ENCODE results near the gene ZFAND2B. TPM values are rescaled to one million over a fixed set of nuclear protein-coding genes. Genes with fewer than 3 reads are reported as not detected.

Gene ZFAND2B
- total RNA-seq, 2 experiments from 2014 or later, result 22.8 to 27.2 TPM

DNA sequence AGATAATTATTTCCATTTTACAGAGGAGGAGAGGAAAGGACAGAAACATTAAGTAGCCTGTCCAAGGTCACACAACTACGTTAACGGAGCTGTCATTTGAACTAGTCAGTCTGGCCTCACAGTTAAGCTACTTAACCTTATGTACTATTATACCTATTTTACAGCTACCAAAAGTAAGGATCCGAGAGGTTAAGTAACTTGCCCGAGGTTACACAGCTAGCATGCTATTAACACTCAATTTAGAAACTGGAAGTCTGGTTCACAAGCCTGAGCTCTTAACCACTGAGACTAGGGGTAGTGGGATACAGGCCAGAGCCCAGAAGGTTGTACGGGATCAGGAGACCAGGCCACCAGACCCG, 38.2 kb downstream of the ZFAND2B start:
- Mint-ChIP-seq H3K4me3 (peak overlapping the region; percentile 97), H3K27me3 (no peaks in the 10 kb centered on the region), H3K4me1 (peaks cover 53% of the 10 kb centered on the region), H3K27ac (peak overlapping the region; percentile 99), H3K9me3 (no peaks in the 10 kb centered on the region), H3K36me3 (peaks cover 28% of the 10 kb centered on the region)
- no peak for DNase-seq

DNA sequence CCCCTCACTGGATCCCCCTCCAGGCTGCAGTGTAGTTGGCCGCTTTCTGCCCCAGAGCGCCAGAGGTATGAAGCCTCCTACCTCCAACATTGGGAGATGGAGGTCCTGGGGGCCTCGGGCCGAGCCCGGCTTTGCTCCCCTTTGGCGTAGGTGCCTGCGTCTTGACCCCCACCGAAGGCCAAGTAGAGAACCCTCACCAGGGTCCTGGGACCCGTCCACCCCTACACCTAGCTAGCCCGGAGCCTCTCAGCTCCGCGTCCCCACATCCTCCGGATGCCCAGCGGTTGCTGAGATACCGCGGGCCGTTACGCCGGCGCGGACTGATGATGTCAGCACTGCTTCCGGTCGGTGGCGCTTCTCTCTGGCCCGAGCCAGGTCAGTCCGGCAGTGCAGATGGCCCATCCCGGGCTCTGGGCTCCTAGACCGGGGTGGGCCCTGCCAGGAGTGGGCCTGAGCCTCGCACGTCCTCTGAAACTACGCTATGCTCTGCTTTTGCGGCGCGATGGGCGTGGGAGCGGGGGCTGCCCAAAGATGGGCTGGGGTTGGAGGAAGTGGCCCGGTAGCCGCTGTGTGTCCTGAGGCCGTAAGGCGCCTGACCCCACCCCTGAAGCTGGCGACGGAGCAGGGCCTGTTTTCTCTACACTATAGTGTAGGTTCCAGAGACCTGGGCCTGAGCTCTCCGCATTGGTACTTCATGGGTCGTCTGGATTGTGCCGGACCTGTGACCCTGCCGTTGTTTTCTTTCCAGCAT, 38.7 kb downstream of the ZFAND2B start, which contains the start of the genes GLB1L and STK16:
TSS of gene GLB1L (minus strand) at position 297 of the 751 bp plus-strand sequence. CDS start 1,871 bp downstream, outside the sequence.
TSS of gene STK16 (plus strand) at position 332 of the 751 bp plus-strand sequence. CDS start 521 bp downstream, outside the sequence.
- peak; percentile 88 for DNase-seq
- peaks cover 29% of the 10 kb centered on the region for H3K36me3 Mint-ChIP-seq
- no peaks in the 10 kb centered on the region for H3K9me3 Mint-ChIP-seq
- H3K27me3 Mint-ChIP-seq, result no peaks in the 10 kb centered on the region
- H3K27ac Mint-ChIP-seq, result peak within 1 kb of the TSS; percentile 99
- peaks cover 58% of the 10 kb centered on the region for H3K4me1 Mint-ChIP-seq
- peak within 1 kb of the TSS; percentile 97 for H3K4me3 Mint-ChIP-seq

DNA sequence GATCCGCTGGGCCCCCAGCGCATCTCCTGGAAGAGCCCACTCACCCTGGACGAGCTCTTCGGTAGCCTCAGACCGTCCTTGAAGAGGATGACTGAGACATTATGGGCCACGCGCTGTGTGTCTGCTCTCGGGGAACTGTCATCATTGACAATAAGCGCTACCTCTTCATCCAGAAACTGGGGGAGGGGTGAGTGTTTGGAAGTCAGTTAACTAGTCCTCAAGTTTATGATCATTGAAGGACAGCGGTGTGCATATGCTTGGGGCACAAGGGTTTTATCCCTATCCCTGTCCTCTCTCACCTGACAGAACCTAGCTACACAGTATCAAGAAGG, 39.3 kb downstream of the ZFAND2B start:
- Mint-ChIP-seq H3K27ac (peak overlapping the region; percentile 99), H3K4me3 (peak overlapping the region; percentile 97), H3K27me3 (no peaks in the 10 kb centered on the region), H3K36me3 (peaks cover 33% of the 10 kb centered on the region), H3K9me3 (no peaks in the 10 kb centered on the region), H3K4me1 (peaks cover 64% of the 10 kb centered on the region)
- no peak for DNase-seq

DNA sequence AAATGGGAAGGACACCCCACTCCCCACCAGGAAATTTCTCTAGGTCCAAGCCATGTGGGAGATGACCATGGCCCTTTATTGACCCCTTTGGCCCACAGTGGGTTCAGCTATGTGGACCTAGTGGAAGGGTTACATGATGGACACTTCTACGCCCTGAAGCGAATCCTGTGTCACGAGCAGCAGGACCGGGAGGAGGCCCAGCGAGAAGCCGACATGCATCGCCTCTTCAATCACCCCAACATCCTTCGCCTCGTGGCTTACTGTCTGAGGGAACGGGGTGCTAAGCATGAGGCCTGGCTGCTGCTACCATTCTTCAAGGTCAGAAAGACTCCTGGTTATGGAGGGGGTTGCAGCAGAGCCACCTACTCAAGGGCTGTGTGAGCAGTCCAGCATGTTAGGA, 40.0 kb downstream of the ZFAND2B start:
- no peak for DNase-seq
- H3K36me3 Mint-ChIP-seq, result peaks cover 40% of the 10 kb centered on the region
- peaks cover 71% of the 10 kb centered on the region for H3K4me1 Mint-ChIP-seq
- peak overlapping the region; percentile 76 for H3K27ac Mint-ChIP-seq
- no peaks in the 10 kb centered on the region for H3K9me3 Mint-ChIP-seq
- peak overlapping the region; percentile 97 for H3K4me3 Mint-ChIP-seq
- no peaks in the 10 kb centered on the region for H3K27me3 Mint-ChIP-seq

DNA sequence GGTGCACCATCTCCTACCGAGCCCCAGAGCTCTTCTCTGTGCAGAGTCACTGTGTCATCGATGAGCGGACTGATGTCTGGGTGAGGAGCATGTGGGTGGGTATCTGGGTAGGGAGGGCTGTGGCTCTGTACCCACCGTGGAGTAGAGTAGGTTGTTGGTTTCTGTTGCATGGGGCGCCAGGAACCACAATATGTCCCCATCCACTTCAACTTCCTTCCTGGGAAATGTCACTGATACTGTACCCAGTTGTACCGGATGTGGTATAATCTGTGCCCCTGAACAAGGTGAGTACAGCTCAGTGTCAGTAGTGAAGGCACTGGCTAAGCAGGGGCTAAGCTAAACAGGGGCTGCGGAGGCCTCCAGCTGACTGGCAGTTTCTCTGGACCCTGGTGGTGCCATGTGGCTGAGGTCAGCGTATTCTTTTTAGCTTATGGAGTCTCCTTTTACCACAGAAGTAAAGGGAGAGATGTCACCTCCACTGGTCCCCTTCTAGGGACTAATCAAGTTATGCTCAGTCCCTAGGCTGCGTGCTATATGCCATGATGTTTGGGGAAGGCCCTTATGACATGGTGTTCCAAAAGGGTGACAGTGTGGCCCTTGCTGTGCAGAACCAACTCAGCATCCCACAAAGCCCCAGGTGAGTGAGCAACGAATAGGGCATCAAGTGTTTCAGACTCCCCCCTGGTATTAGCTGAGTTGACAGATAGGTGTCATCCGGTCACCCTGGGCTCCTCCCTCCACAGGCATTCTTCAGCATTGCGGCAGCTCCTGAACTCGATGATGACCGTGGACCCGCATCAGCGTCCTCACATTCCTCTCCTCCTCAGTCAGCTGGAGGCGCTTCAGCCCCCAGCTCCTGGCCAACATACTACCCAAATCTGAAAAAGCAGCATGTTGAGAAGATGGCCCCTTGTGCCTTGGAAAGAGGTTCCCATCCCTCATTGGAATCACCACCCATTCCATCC, 41.4 kb downstream of the ZFAND2B start:
- Mint-ChIP-seq H3K27me3 (no peaks in the 10 kb centered on the region), H3K36me3 (peaks cover 54% of the 10 kb centered on the region), H3K27ac (peak overlapping the region; percentile 76), H3K4me1 (peaks cover 78% of the 10 kb centered on the region), H3K9me3 (no peaks in the 10 kb centered on the region), H3K4me3 (peak overlapping the region; percentile 97)
- DNase-seq, result peak; percentile 61

DNA sequence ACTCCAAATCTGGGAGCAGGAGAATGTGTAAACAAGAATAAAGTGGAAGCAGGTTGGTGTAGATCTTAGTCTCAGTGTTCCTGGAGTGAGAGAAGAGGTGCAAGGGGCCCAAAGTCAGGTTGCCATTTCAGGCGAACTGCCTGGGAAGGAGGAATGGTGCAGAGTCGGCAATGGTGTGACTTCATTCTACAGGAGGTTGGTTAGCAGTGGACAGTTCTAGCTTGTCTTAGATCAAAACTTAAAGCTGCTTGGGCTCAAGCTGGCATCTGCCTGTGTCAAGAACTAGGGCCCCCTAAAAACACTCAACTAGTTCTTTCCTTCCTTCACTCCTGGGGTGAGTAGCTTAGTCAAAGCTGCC, 42.2 kb downstream of the ZFAND2B start:
- peaks cover 54% of the 10 kb centered on the region for H3K36me3 Mint-ChIP-seq
- H3K4me3 Mint-ChIP-seq, result peak overlapping the region; percentile 64
- H3K27ac Mint-ChIP-seq, result peak overlapping the region; percentile 76
- DNase-seq, result no peak
- H3K9me3 Mint-ChIP-seq, result no peaks in the 10 kb centered on the region
- no peaks in the 10 kb centered on the region for H3K27me3 Mint-ChIP-seq
- peaks cover 75% of the 10 kb centered on the region for H3K4me1 Mint-ChIP-seq

DNA sequence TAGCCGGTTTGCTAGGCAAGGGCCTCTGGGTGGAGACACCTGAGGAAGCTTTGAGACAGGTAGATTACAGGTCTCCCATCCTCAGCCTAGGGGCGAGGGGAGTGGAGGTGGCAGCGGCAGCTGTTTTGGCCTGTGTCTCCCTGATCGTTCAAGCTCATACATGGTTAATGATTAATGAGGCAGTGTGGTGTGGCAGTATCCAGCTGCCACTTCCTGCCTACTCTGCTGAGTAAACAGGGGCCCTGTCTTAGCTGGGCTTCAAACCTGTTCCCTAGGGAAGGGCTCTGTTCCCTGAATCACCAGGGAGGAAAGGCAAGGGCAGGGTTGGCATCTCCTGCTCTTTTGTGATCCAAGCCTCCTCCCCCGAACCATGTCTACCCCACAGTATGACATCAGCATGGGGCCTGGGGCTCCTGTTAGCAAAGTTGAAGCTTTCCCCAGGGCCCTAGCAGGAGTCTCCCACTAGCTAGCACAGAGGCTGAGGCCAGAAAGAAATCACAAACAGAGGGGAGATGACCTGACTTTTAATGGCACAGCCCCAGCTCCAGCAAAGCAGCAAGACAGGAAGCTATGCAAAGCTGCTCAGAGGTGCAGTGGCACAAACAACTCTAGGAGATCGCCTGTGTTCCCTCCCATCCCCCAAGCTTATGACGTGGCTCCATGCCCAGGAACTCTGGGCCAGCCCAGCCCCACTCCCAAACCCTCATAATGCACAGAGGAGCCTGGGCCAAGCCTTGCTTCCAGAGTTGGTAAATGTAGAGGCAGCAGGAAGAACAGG, 42.8 kb downstream of the ZFAND2B start:
- Mint-ChIP-seq H3K4me1 (peaks cover 71% of the 10 kb centered on the region), H3K27me3 (no peaks in the 10 kb centered on the region), H3K4me3 (peak overlapping the region; percentile 64), H3K36me3 (peaks cover 54% of the 10 kb centered on the region), H3K27ac (peak overlapping the region; percentile 76), H3K9me3 (no peaks in the 10 kb centered on the region)
- DNase-seq, result peak; percentile 24

DNA sequence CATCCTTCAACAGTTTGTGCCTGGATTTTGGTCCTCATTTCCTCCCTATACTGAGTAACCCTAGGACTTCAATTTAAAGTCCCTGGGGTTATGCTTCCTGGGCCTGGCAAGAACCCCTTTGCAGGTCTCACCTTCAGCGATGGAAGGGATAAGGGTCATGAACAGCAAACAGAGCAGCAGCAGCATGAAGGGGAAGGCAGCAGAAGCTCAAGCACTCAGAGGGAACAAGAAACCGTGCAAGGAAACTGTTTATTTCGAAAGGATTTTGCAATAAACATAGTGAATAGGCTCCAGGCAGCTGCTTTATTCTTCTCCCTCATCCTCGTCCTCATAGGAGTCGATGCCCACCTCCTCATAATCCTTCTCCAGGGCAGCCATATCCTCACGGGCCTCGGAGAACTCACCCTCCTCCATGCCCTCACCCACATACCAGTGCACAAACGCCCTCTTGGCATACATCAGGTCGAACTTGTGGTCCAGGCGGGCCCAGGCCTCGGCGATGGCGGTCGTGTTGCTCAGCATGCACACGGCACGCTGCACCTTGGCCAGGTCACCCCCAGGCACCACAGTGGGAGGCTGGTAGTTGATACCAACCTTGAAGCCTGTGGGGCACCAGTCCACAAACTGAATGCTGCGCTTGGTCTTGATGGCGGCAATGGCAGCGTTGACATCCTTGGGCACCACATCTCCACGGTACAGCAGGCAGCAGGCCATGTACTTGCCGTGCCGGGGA, 43.6 kb downstream of the ZFAND2B start:
- Mint-ChIP-seq H3K4me1 (peaks cover 67% of the 10 kb centered on the region), H3K27ac (peak overlapping the region; percentile 76), H3K36me3 (peaks cover 54% of the 10 kb centered on the region), H3K27me3 (no peaks in the 10 kb centered on the region), H3K4me3 (peak overlapping the region; percentile 64), H3K9me3 (no peaks in the 10 kb centered on the region)
- DNase-seq, result no peak

DNA sequence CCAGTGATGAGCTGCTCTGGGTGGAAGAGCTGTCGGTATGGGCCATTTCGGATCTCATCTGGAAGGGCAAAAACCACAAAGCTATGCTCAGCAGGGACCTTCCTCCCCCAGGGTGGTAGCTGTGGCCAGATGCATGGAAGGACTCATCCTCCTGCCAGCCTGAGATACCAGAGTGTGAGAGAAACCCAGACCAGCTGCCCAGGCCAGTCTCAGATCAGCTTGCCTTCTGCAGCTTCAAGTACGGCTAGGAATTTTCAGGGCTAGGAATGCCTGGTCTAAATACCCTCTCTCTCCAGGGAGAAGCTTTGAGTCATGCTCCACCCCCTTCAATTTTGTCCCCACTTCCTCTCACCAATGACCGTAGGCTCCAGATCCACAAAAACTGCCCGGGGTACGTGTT, 45.1 kb downstream of the ZFAND2B start:
- Mint-ChIP-seq H3K27ac (peak overlapping the region; percentile 94), H3K27me3 (no peaks in the 10 kb centered on the region), H3K4me3 (peak overlapping the region; percentile 97), H3K9me3 (no peaks in the 10 kb centered on the region), H3K4me1 (peaks cover 66% of the 10 kb centered on the region), H3K36me3 (peaks cover 50% of the 10 kb centered on the region)
- no peak for DNase-seq

DNA sequence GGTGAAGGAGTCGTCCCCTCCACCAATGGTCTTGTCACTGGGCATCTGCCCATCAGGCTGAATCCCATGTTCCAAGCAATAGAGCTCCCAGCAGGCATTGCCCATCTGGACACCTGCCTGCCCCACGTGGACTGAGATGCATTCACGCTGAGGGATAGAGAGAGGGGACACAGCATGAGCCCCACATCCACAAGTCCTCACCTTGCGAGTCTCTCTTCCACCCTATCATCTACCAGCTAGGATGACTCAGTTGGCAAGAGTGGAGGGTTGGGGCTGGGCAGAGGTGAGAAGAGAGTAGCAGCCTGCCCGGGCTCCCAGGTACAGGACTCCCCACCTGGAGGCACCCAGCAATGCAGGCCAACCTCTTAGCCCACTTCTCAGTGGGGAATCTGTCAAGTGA, 45.5 kb downstream of the ZFAND2B start:
- Mint-ChIP-seq H3K27ac (peak overlapping the region; percentile 94), H3K36me3 (peaks cover 46% of the 10 kb centered on the region), H3K4me3 (peak overlapping the region; percentile 97), H3K27me3 (no peaks in the 10 kb centered on the region), H3K4me1 (peaks cover 62% of the 10 kb centered on the region), H3K9me3 (no peaks in the 10 kb centered on the region)
- DNase-seq, result peak; percentile 33

DNA sequence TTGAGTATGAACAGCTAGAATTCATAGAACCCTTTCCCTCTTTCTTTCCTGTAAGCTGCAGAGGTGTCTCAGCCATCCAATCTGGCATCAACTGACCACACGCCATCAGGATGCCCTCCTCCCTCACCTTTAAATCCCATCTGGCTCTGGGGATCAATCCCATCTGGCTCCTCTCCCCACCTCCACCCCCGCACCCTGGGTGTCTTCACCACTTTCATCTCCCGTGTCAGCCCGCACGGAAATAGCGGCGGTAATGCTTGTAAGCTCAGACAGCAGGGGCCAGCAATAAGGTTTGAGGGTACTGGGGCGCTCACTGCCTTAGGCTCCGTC, 46.0 kb downstream of the ZFAND2B start:
- no peaks in the 10 kb centered on the region for H3K27me3 Mint-ChIP-seq
- peak overlapping the region; percentile 97 for H3K4me3 Mint-ChIP-seq
- peak overlapping the region; percentile 94 for H3K27ac Mint-ChIP-seq
- no peak for DNase-seq
- peaks cover 41% of the 10 kb centered on the region for H3K36me3 Mint-ChIP-seq
- no peaks in the 10 kb centered on the region for H3K9me3 Mint-ChIP-seq
- H3K4me1 Mint-ChIP-seq, result peaks cover 57% of the 10 kb centered on the region

DNA sequence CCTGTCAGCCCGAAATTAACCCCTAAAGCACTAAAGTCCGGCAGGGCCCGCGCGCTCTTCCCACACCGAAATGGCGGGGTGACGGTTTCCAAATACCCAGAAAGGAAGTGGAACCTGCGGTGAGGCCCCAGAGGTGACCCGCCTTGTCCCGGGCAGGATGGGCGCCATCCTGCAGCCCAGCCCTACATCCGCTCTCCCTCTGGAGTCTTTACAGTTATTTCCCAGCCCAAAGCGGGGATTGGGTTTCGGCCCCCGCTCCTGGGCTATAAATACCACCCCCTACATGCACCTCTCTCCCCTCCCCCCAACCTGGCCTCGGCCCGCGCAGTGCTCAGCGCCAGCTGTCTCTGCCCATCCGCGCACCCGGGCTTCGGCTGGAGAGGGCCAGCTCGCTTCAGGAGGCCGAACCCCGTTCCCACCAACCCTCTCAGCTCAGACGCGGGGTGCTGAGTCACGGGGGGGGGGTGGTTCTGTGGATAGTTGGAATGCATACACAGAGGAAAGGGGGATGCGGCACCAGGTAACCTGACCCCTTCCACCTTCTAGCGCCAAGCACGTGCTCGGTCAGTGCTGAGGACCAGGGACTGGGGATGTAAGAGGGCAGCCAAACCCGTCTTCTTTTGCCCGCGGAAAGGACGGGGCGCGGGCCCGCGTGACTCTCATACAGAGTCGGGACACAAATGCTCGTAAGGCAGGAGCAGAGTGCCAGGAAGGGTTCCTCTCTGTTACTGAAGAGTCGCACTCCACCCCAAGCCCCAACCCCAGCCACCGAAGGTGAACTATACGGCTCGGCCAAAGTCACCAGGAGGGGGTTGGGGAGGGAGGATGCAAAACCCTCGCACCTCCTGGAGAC, 46.5 kb downstream of the ZFAND2B start, which contains the start of gene TUBA4B:
TSS of gene TUBA4B (plus strand) at position 344 of the 853 bp plus-strand sequence. CDS start at position 509, 165 bp downstream.
- Mint-ChIP-seq H3K27ac (peak within 1 kb of the TSS; percentile 95), H3K36me3 (peaks cover 38% of the 10 kb centered on the region), H3K4me3 (peak within 1 kb of the TSS; percentile 97), H3K9me3 (no peaks in the 10 kb centered on the region), H3K27me3 (no peaks in the 10 kb centered on the region), H3K4me1 (peaks cover 52% of the 10 kb centered on the region)
- DNase-seq, result peak; percentile 66

DNA sequence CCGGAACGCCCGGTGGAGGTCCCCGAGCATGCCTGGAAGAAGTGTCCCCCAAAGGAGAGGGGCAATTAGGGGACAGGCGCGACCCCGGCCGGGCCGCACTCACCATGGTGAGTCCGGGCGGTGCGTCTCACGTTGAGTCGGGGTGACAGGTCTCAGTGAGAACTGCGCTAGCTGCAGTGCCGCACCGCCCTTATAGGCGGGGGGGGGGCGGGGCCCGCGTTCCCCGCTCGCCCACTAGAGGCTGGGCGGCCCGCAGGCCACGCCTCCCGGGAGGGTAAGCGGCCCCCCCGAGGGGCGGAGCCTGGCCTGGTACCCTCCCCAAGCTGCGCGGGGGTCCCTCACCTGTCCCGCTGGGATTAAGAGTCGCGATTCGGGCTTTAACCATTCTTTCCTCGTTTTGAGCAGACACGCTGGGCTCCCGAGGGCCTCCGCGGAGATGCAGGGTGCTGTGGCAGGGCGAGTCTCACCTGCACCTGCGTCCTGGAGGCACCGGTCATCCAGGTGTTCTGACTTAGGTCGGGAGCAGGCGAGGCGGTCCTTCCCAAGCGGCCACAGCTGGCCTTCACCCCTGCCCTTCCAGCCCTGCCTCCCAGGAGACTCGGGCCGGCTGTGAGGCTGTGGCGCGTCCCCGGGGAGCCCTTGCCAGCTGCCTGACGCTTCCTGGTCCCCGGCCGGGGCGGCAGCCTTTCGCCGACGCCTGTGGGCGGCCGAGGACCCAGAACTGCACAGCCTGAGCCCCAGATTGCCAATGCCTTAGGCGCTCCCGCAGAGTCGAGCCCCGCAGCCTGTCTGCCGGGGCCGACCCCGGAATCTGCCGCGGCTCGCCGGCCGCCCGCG, 47.4 kb downstream of the ZFAND2B start, which contains the start of gene TUBA4A:
TSS of gene TUBA4A (minus strand) at position 166 of the 837 bp plus-strand sequence. CDS start at position 106, 60 bp downstream.
- Mint-ChIP-seq H3K4me1 (peaks cover 43% of the 10 kb centered on the region), H3K36me3 (peaks cover 29% of the 10 kb centered on the region), H3K27me3 (no peaks in the 10 kb centered on the region)

More for the DNA sequence above, 47.4 kb downstream of the ZFAND2B start, which contains the start of gene TUBA4A:
- Mint-ChIP-seq H3K9me3 (no peaks in the 10 kb centered on the region), H3K4me3 (peak within 1 kb of the TSS; percentile 97), H3K27ac (peak within 1 kb of the TSS; percentile 95)
- DNase-seq, result peak; percentile 90

Data from activated naive CD8-positive, alpha-beta T cell treated with anti-CD3 and anti-CD28 coated beads for 36 hours (primary cell).